Trophoblast cell (in vitro differentiated cells and primary cell): ENCODE measurements around the gene TCEANC2.

ENCODE experiments used
- DNase-seq, 2 donors: peaks; one replicate each; pipeline ENCODE4 v3.0.0-alpha.2; 2016
- H2AFZ ChIP-seq: 2 replicates; pipeline ENCODE4 v1.6.1; 2013; ENCODE audit warnings: low read length, moderate library complexity, mild to moderate bottlenecking; ENCODE audit not compliant: insufficient read depth, poor library complexity
- H2AK5ac ChIP-seq: 2 replicates; pipeline ENCODE4 v1.6.1; 2013; ENCODE audit warnings: mild to moderate bottlenecking, low read length
- H2BK120ac ChIP-seq: 2 replicates; pipeline ENCODE4 v1.6.1; 2013; ENCODE audit warnings: low read length, mild to moderate bottlenecking, moderate library complexity; ENCODE audit not compliant: insufficient read depth, poor library complexity
- H2BK12ac ChIP-seq: 2 replicates; pipeline ENCODE4 v1.6.1; 2013; ENCODE audit warnings: mild to moderate bottlenecking, low read length, moderate library complexity
- H2BK5ac ChIP-seq: 2 replicates; pipeline ENCODE4 v1.6.1; 2013; ENCODE audit warnings: low read length, low read depth, moderate library complexity, mild to moderate bottlenecking; ENCODE audit not compliant: poor library complexity
- H3K14ac ChIP-seq: 2 replicates; pipeline ENCODE4 v1.6.1; 2013; ENCODE audit warnings: mild to moderate bottlenecking, low read length
- H3K18ac ChIP-seq: 2 replicates; pipeline ENCODE4 v1.6.1; 2013; ENCODE audit warnings: mild to moderate bottlenecking, low read length
- H3K23ac ChIP-seq: 2 replicates; pipeline ENCODE4 v1.6.1; 2013; ENCODE audit warnings: low read length
- H3K27ac ChIP-seq: 2 replicates; pipeline ENCODE4 v1.5.1; 2013; ENCODE audit warnings: low read depth, mild to moderate bottlenecking, inconsistent platforms, low read length, moderate library complexity
- H3K27me3 ChIP-seq: 2 replicates; pipeline ENCODE4 v1.6.1; 2013; ENCODE audit warnings: inconsistent platforms, mild to moderate bottlenecking, low read length, moderate library complexity; ENCODE audit not compliant: insufficient read depth
- H3K36me3 ChIP-seq, 2 experiments: 1 replicate in 1 of 2; 2 replicates in 1 of 2; pipeline ENCODE4 v1.6.1; 2013; ENCODE audit warnings: low read length in 2 of 2, mild to moderate bottlenecking in 2 of 2, moderate library complexity in 1 of 2; ENCODE audit not compliant: insufficient read depth in 2 of 2, control insufficient read depth in 1 of 2
- H3K4ac ChIP-seq: 2 replicates; pipeline ENCODE4 v1.6.1; 2013; ENCODE audit warnings: low read depth, mild to moderate bottlenecking, low read length, moderate library complexity
- H3K4me1 ChIP-seq, 2 experiments: 1 replicate in 1 of 2; 2 replicates in 1 of 2; pipeline ENCODE4 v1.6.1; 2013; ENCODE audit warnings: low read length in 2 of 2, mild to moderate bottlenecking in 2 of 2, moderate library complexity in 1 of 2; ENCODE audit not compliant: insufficient read depth in 2 of 2, control insufficient read depth in 1 of 2
- H3K4me2 ChIP-seq: 2 replicates; pipeline ENCODE4 v1.6.1; 2013; ENCODE audit warnings: inconsistent platforms, mild to moderate bottlenecking, low read length, moderate library complexity
- H3K4me3 ChIP-seq: 2 replicates; pipeline ENCODE4 v1.5.1; 2013; ENCODE audit warnings: mild to moderate bottlenecking, low read depth, low read length, inconsistent platforms
- H3K79me1 ChIP-seq: one replicate; pipeline ENCODE4 v1.6.1; 2013; ENCODE audit warnings: low read length
- H3K79me2 ChIP-seq: 2 replicates; pipeline ENCODE4 v1.6.1; 2013; ENCODE audit warnings: low read length, mild to moderate bottlenecking; ENCODE audit not compliant: control insufficient read depth, insufficient read depth, poor library complexity
- H3K9ac ChIP-seq: 2 replicates; pipeline ENCODE4 v1.6.1; 2013; ENCODE audit warnings: mild to moderate bottlenecking, low read length
- H3K9me3 ChIP-seq: 2 replicates; pipeline ENCODE4 v1.6.1; 2013; ENCODE audit warnings: low read depth, mild to moderate bottlenecking, control low read depth, inconsistent platforms, low read length; ENCODE audit not compliant: insufficient read depth
- H4K12ac ChIP-seq: 2 replicates; pipeline ENCODE4 v1.6.1; 2013; ENCODE audit warnings: low read depth, mild to moderate bottlenecking, low read length, moderate library complexity
- H4K8ac ChIP-seq: 2 replicates; pipeline ENCODE4 v1.6.1; 2013; ENCODE audit warnings: low read depth, mild to moderate bottlenecking, low read length, moderate library complexity
- H4K91ac ChIP-seq: one replicate; pipeline ENCODE4 v1.6.1; 2013; ENCODE audit warnings: low read depth, mild to moderate bottlenecking, low read length, moderate library complexity
- WGBS: extraction: QIAGEN DNeasy Blood & Tissue Kit; methylation state at CpG from one replicate; pipeline ENCODE4 v1.1.7; 2013; ENCODE audit warnings: missing lambda C conversion rate; ENCODE audit not compliant: insufficient read length, insufficient coverage; ENCODE audit errors: extremely low coverage; 5-methylcytosine and 5-hydroxymethylcytosine counted together

Gene TCEANC2

GRCh38 chr1:54114955-54115354, 61.5 kb downstream of the TCEANC2 start:
- Histone ChIP-seq H4K91ac (no peak overlapping the region), H3K23ac (no peak overlapping the region), H4K8ac (no peak overlapping the region), H3K4me2 (no peak overlapping the region), H2AFZ (no peak overlapping the region), H4K12ac (no peak overlapping the region), H3K4me1 (no peaks in the 10 kb centered on the region), H2AK5ac (no peak overlapping the region), H2BK12ac (no peak overlapping the region), H3K4me3 (no peak overlapping the region), H3K18ac (no peak overlapping the region), H3K9ac (no peak overlapping the region), H3K9me3 (peaks cover 3% of the 10 kb centered on the region), H3K27ac (no peak overlapping the region), H3K36me3 (no peaks in the 10 kb centered on the region), H3K4ac (no peak overlapping the region), H3K14ac (no peak overlapping the region), H3K79me2 (no peaks in the 10 kb centered on the region), H3K79me1 (no peaks in the 10 kb centered on the region), H2BK120ac (no peak overlapping the region), H2BK5ac (no peak overlapping the region), H3K27me3 (no peaks in the 10 kb centered on the region)
- DNase-seq: no peak
- no CpG with 5 or more reads among the region's 6 CpGs for WGBS

- no peak overlapping the region for H3K4me3 ChIP-seq
- no peak overlapping the region for H4K8ac ChIP-seq
- H2BK5ac ChIP-seq: no peak overlapping the region
- H2AK5ac ChIP-seq: no peak overlapping the region
- H3K14ac ChIP-seq: no peak overlapping the region
- no peak overlapping the region for H3K23ac ChIP-seq
- WGBS: no CpG with 5 or more reads among the region's 3 CpGs
- no peak overlapping the region for H3K27ac ChIP-seq
- no peaks in the 10 kb centered on the region for H3K4me1 ChIP-seq
- no peak overlapping the region for H3K9ac ChIP-seq
- H3K27me3 ChIP-seq: no peaks in the 10 kb centered on the region
- no peak overlapping the region for H2BK120ac ChIP-seq
- no peaks in the 10 kb centered on the region for H3K36me3 ChIP-seq
- no peak overlapping the region for H2BK12ac ChIP-seq
- H2AFZ ChIP-seq: no peak overlapping the region
- no peaks in the 10 kb centered on the region for H3K79me2 ChIP-seq
- no peak overlapping the region for H3K4me2 ChIP-seq
- no peak for DNase-seq
- peaks cover 6% of the 10 kb centered on the region for H3K9me3 ChIP-seq
- H4K12ac ChIP-seq: no peak overlapping the region
- no peak overlapping the region for H4K91ac ChIP-seq
- no peak overlapping the region for H3K4ac ChIP-seq
- H3K79me1 ChIP-seq: no peaks in the 10 kb centered on the region
- H3K18ac ChIP-seq: no peak overlapping the region
Measured at GRCh38 chr1:54115520-54115919, 62.1 kb downstream of the TCEANC2 start.

- H4K8ac ChIP-seq: no peak overlapping the region
- WGBS: no CpG with 5 or more reads among the region's 11 CpGs
- no peak overlapping the region for H3K4me3 ChIP-seq
- H3K9me3 ChIP-seq: peaks cover 6% of the 10 kb centered on the region
- H3K79me1 ChIP-seq: no peaks in the 10 kb centered on the region
- H3K14ac ChIP-seq: no peak overlapping the region
- no peak overlapping the region for H3K4ac ChIP-seq
- no peak overlapping the region for H3K27ac ChIP-seq
- no peak overlapping the region for H2BK120ac ChIP-seq
- no peak overlapping the region for H2BK5ac ChIP-seq
- no peak overlapping the region for H3K4me2 ChIP-seq
- no peak overlapping the region for H3K23ac ChIP-seq
- H3K18ac ChIP-seq: no peak overlapping the region
- H4K91ac ChIP-seq: no peak overlapping the region
- H3K4me1 ChIP-seq: peaks cover 0 to 3% of the 10 kb centered on the region in 2 experiments
- H3K36me3 ChIP-seq: no peaks in the 10 kb centered on the region
- no peak for DNase-seq
- no peaks in the 10 kb centered on the region for H3K79me2 ChIP-seq
- no peak overlapping the region for H2BK12ac ChIP-seq
- H4K12ac ChIP-seq: no peak overlapping the region
- no peak overlapping the region for H2AFZ ChIP-seq
- no peaks in the 10 kb centered on the region for H3K27me3 ChIP-seq
- H3K9ac ChIP-seq: no peak overlapping the region
- no peak overlapping the region for H2AK5ac ChIP-seq
Measured at GRCh38 chr1:54117815-54118563, 64.6 kb downstream of the TCEANC2 start.

GRCh38 chr1:54118704-54119103, 65.3 kb downstream of the TCEANC2 start:
- Histone ChIP-seq H2AK5ac (no peak overlapping the region), H3K4me1 (peaks cover 0 to 3% of the 10 kb centered on the region in 2 experiments), H4K91ac (no peak overlapping the region), H3K27ac (no peak overlapping the region), H3K23ac (no peak overlapping the region), H2BK12ac (no peak overlapping the region), H3K18ac (no peak overlapping the region), H4K12ac (no peak overlapping the region), H4K8ac (no peak overlapping the region), H3K27me3 (no peaks in the 10 kb centered on the region), H3K79me2 (no peaks in the 10 kb centered on the region), H2AFZ (no peak overlapping the region), H3K9ac (no peak overlapping the region), H3K4ac (no peak overlapping the region), H2BK5ac (no peak overlapping the region), H3K36me3 (no peaks in the 10 kb centered on the region), H3K14ac (no peak overlapping the region), H3K9me3 (peaks cover 6% of the 10 kb centered on the region), H3K4me3 (no peak overlapping the region), H3K4me2 (no peak overlapping the region), H2BK120ac (no peak overlapping the region), H3K79me1 (no peaks in the 10 kb centered on the region)
- DNase-seq: no peak
- no CpG with 5 or more reads among the region's 8 CpGs for WGBS
